Trophoblast cell (in vitro differentiated cells and primary cell): ENCODE measurements around the gene TGFB1I1.

ENCODE experiments used
- DNase-seq, 2 donors: peaks; one replicate each; pipeline ENCODE4 v3.0.0-alpha.2; 2016
- H2AFZ ChIP-seq: 2 replicates; pipeline ENCODE4 v1.6.1; 2013; ENCODE audit warnings: low read length, moderate library complexity, mild to moderate bottlenecking; ENCODE audit not compliant: insufficient read depth, poor library complexity
- H2AK5ac ChIP-seq: 2 replicates; pipeline ENCODE4 v1.6.1; 2013; ENCODE audit warnings: mild to moderate bottlenecking, low read length
- H2BK120ac ChIP-seq: 2 replicates; pipeline ENCODE4 v1.6.1; 2013; ENCODE audit warnings: low read length, mild to moderate bottlenecking, moderate library complexity; ENCODE audit not compliant: insufficient read depth, poor library complexity
- H2BK12ac ChIP-seq: 2 replicates; pipeline ENCODE4 v1.6.1; 2013; ENCODE audit warnings: mild to moderate bottlenecking, low read length, moderate library complexity
- H2BK5ac ChIP-seq: 2 replicates; pipeline ENCODE4 v1.6.1; 2013; ENCODE audit warnings: low read length, low read depth, moderate library complexity, mild to moderate bottlenecking; ENCODE audit not compliant: poor library complexity
- H3K14ac ChIP-seq: 2 replicates; pipeline ENCODE4 v1.6.1; 2013; ENCODE audit warnings: mild to moderate bottlenecking, low read length
- H3K18ac ChIP-seq: 2 replicates; pipeline ENCODE4 v1.6.1; 2013; ENCODE audit warnings: mild to moderate bottlenecking, low read length
- H3K23ac ChIP-seq: 2 replicates; pipeline ENCODE4 v1.6.1; 2013; ENCODE audit warnings: low read length
- H3K27ac ChIP-seq: 2 replicates; pipeline ENCODE4 v1.5.1; 2013; ENCODE audit warnings: low read depth, mild to moderate bottlenecking, inconsistent platforms, low read length, moderate library complexity
- H3K27me3 ChIP-seq: 2 replicates; pipeline ENCODE4 v1.6.1; 2013; ENCODE audit warnings: inconsistent platforms, mild to moderate bottlenecking, low read length, moderate library complexity; ENCODE audit not compliant: insufficient read depth
- H3K36me3 ChIP-seq, 2 experiments: 1 replicate in 1 of 2; 2 replicates in 1 of 2; pipeline ENCODE4 v1.6.1; 2013; ENCODE audit warnings: low read length in 2 of 2, mild to moderate bottlenecking in 2 of 2, moderate library complexity in 1 of 2; ENCODE audit not compliant: insufficient read depth in 2 of 2, control insufficient read depth in 1 of 2
- H3K4ac ChIP-seq: 2 replicates; pipeline ENCODE4 v1.6.1; 2013; ENCODE audit warnings: low read depth, mild to moderate bottlenecking, low read length, moderate library complexity
- H3K4me1 ChIP-seq, 2 experiments: 1 replicate in 1 of 2; 2 replicates in 1 of 2; pipeline ENCODE4 v1.6.1; 2013; ENCODE audit warnings: low read length in 2 of 2, mild to moderate bottlenecking in 2 of 2, moderate library complexity in 1 of 2; ENCODE audit not compliant: insufficient read depth in 2 of 2, control insufficient read depth in 1 of 2
- H3K4me2 ChIP-seq: 2 replicates; pipeline ENCODE4 v1.6.1; 2013; ENCODE audit warnings: inconsistent platforms, mild to moderate bottlenecking, low read length, moderate library complexity
- H3K4me3 ChIP-seq: 2 replicates; pipeline ENCODE4 v1.5.1; 2013; ENCODE audit warnings: mild to moderate bottlenecking, low read depth, low read length, inconsistent platforms
- H3K79me1 ChIP-seq: one replicate; pipeline ENCODE4 v1.6.1; 2013; ENCODE audit warnings: low read length
- H3K79me2 ChIP-seq: 2 replicates; pipeline ENCODE4 v1.6.1; 2013; ENCODE audit warnings: low read length, mild to moderate bottlenecking; ENCODE audit not compliant: control insufficient read depth, insufficient read depth, poor library complexity
- H3K9ac ChIP-seq: 2 replicates; pipeline ENCODE4 v1.6.1; 2013; ENCODE audit warnings: mild to moderate bottlenecking, low read length
- H3K9me3 ChIP-seq: 2 replicates; pipeline ENCODE4 v1.6.1; 2013; ENCODE audit warnings: low read depth, mild to moderate bottlenecking, control low read depth, inconsistent platforms, low read length; ENCODE audit not compliant: insufficient read depth
- H4K12ac ChIP-seq: 2 replicates; pipeline ENCODE4 v1.6.1; 2013; ENCODE audit warnings: low read depth, mild to moderate bottlenecking, low read length, moderate library complexity
- H4K8ac ChIP-seq: 2 replicates; pipeline ENCODE4 v1.6.1; 2013; ENCODE audit warnings: low read depth, mild to moderate bottlenecking, low read length, moderate library complexity
- H4K91ac ChIP-seq: one replicate; pipeline ENCODE4 v1.6.1; 2013; ENCODE audit warnings: low read depth, mild to moderate bottlenecking, low read length, moderate library complexity
- WGBS: extraction: QIAGEN DNeasy Blood & Tissue Kit; methylation state at CpG from one replicate; pipeline ENCODE4 v1.1.7; 2013; ENCODE audit warnings: missing lambda C conversion rate; ENCODE audit not compliant: insufficient read length, insufficient coverage; ENCODE audit errors: extremely low coverage; 5-methylcytosine and 5-hydroxymethylcytosine counted together

Gene TGFB1I1

GRCh38 chr16:31489298-31489564 lies 17.3 kb downstream of the TGFB1I1 start:
- Histone ChIP-seq H3K9ac (no peak overlapping the region), H2AFZ (no peak overlapping the region), H4K91ac (no peak overlapping the region), H3K4me2 (no peak overlapping the region), H3K9me3 (peaks cover 11% of the 10 kb centered on the region), H2BK12ac (no peak overlapping the region), H3K79me1 (no peaks in the 10 kb centered on the region), H3K27me3 (peaks cover 34% of the 10 kb centered on the region), H4K8ac (no peak overlapping the region), H2AK5ac (no peak overlapping the region), H3K79me2 (no peaks in the 10 kb centered on the region), H3K4ac (no peak overlapping the region), H3K23ac (no peak overlapping the region), H3K36me3 (peaks cover 34 to 39% of the 10 kb centered on the region in 2 experiments), H3K4me3 (no peak overlapping the region), H3K18ac (no peak overlapping the region), H3K14ac (no peak overlapping the region), H4K12ac (no peak overlapping the region), H2BK120ac (no peak overlapping the region), H2BK5ac (no peak overlapping the region), H3K4me1 (peaks cover 7 to 14% of the 10 kb centered on the region in 2 experiments), H3K27ac (no peak overlapping the region)
- no peak for DNase-seq
- no CpG with 5 or more reads among the region's 7 CpGs for WGBS

GRCh38 chr16:31489616-31490584 lies 17.9 kb downstream of the TGFB1I1 start:
- Histone ChIP-seq H4K8ac (no peak overlapping the region), H3K4me2 (no peak overlapping the region), H3K4ac (no peak overlapping the region), H3K27me3 (peaks cover 32% of the 10 kb centered on the region), H3K18ac (no peak overlapping the region), H3K4me1 (peaks cover 7 to 14% of the 10 kb centered on the region in 2 experiments), H3K4me3 (no peak overlapping the region), H3K23ac (no peak overlapping the region), H3K9ac (no peak overlapping the region), H2AK5ac (no peak overlapping the region), H4K91ac (no peak overlapping the region), H3K36me3 (peaks cover 34 to 41% of the 10 kb centered on the region in 2 experiments), H3K79me2 (no peaks in the 10 kb centered on the region), H2AFZ (no peak overlapping the region), H2BK120ac (no peak overlapping the region), H3K14ac (no peak overlapping the region), H4K12ac (no peak overlapping the region), H2BK12ac (no peak overlapping the region), H3K27ac (no peak overlapping the region), H3K9me3 (peaks cover 10% of the 10 kb centered on the region), H3K79me1 (no peaks in the 10 kb centered on the region), H2BK5ac (no peak overlapping the region)
- no CpG with 5 or more reads among the region's 22 CpGs for WGBS
- DNase-seq, result no peak

DNA sequence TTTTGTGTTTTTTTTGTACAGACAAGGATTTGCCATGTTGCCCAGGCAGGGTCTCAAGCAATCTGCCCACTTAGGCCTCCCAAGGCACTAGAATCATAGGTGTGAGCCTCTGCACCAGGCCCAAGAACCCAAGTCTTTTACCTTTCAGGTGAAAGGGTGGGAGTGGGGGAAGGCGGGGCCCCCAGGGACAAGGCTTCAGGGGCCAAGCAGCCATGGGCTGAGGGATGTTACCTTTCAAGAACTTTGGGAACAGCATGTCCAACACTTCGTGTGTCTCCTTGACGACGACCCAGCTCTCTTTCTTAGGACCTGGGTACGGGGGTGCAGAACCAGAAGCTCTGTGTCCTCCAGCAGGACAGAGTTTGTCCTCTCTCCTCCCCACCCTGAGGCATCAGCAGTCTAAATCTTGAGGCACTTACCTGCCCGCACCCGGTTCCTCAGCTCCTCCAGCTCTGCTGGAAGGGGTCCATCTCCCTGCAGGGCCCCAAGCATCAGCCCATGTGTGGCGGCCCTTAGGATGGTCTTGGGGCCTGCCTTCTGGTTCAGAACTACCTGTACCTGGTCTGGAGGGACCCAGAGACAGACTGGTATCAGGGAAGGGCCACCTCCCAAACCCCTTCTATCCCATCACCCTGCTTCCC lies 19.9 kb downstream of the TGFB1I1 start:
- no peak overlapping the region for H2AK5ac ChIP-seq
- no peak overlapping the region for H2BK12ac ChIP-seq
- no peaks in the 10 kb centered on the region for H3K79me2 ChIP-seq
- H2BK5ac ChIP-seq, result no peak overlapping the region
- H3K9ac ChIP-seq, result no peak overlapping the region
- H4K12ac ChIP-seq, result no peak overlapping the region
- H3K4me1 ChIP-seq, result peaks cover 7 to 14% of the 10 kb centered on the region in 2 experiments
- H3K4me3 ChIP-seq, result no peak overlapping the region
- no peak for DNase-seq
- H2AFZ ChIP-seq, result no peak overlapping the region
- H3K36me3 ChIP-seq, result peaks cover 44 to 57% of the 10 kb centered on the region in 2 experiments
- no peak overlapping the region for H3K27ac ChIP-seq
- no peaks in the 10 kb centered on the region for H3K79me1 ChIP-seq
- no CpG with 5 or more reads among the region's 8 CpGs for WGBS
- no peak overlapping the region for H3K4me2 ChIP-seq
- no peak overlapping the region for H3K14ac ChIP-seq
- H4K91ac ChIP-seq, result no peak overlapping the region
- no peak overlapping the region for H4K8ac ChIP-seq
- peaks cover 12% of the 10 kb centered on the region for H3K9me3 ChIP-seq
- H3K27me3 ChIP-seq, result peaks cover 25% of the 10 kb centered on the region
- no peak overlapping the region for H3K4ac ChIP-seq
- no peak overlapping the region for H3K23ac ChIP-seq
- no peak overlapping the region for H2BK120ac ChIP-seq
- H3K18ac ChIP-seq, result no peak overlapping the region

DNA sequence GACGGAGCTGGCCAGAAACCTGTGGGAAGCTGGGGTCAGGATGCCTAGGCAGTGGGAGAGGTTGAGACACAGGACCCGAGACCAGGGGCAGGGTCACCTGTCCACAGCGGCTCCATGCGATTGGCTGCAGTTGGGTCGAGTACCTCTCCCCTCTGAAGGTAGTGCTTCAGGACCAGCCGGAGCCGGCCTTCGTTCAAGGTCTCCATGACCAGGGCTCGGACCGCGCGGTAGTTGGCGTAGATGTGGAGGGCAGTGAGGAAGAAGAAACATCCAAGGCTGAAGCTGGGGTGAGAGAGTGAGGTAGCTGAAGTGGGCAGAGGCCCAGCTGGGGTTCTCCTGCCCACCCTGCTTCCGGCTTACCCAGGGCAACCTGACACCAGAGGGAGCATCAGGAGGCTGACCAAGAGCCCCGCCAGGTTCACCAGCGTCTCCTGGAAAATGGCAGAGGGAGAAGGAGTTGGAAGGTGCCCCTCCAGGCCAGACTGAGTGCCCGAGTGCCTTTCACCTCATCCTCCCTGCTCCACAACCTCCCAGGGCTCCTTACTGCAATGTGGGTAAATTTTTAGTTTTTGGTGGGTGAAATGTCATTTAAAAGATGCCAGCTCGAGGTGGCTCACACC lies 21.7 kb downstream of the TGFB1I1 start:
- no CpG with 5 or more reads among the region's 18 CpGs for WGBS

More for the DNA sequence above, 21.7 kb downstream of the TGFB1I1 start:
- H3K4me1 ChIP-seq, result no peaks in the 10 kb centered on the region
- no peak overlapping the region for H2AK5ac ChIP-seq
- peaks cover 7% of the 10 kb centered on the region for H3K27me3 ChIP-seq
- no peak for DNase-seq
- no peak overlapping the region for H2BK5ac ChIP-seq
- no peak overlapping the region for H3K14ac ChIP-seq
- no peak overlapping the region for H3K18ac ChIP-seq
- H3K79me2 ChIP-seq, result no peaks in the 10 kb centered on the region
- no peak overlapping the region for H3K9ac ChIP-seq
- no peak overlapping the region for H4K8ac ChIP-seq
- no peak overlapping the region for H3K4ac ChIP-seq
- no peak overlapping the region for H3K23ac ChIP-seq
- no peak overlapping the region for H2BK120ac ChIP-seq
- H4K12ac ChIP-seq, result no peak overlapping the region
- H3K4me2 ChIP-seq, result no peak overlapping the region
- H3K36me3 ChIP-seq, result peaks cover 46 to 66% of the 10 kb centered on the region in 2 experiments
- no peaks in the 10 kb centered on the region for H3K79me1 ChIP-seq
- H2AFZ ChIP-seq, result no peak overlapping the region
- peaks cover 9% of the 10 kb centered on the region for H3K9me3 ChIP-seq
- no peak overlapping the region for H3K4me3 ChIP-seq
- H2BK12ac ChIP-seq, result no peak overlapping the region
- no peak overlapping the region for H4K91ac ChIP-seq
- no peak overlapping the region for H3K27ac ChIP-seq
